HepG2 (cell line): Measurements from ENCODE around the gene ARHGEF12. TPM values are rescaled to one million over a fixed set of nuclear protein-coding genes. Genes with fewer than 3 reads are reported as not detected.
A peak's percentile ranks its signal among the peaks of the same experiment; 100 is the strongest.

Source experiments
- AKAP8 ChIP-seq: sonication (generic); formaldehyde crosslinking; IDR thresholded peaks from 2 replicates; pipeline ENCODE4 v1.5.1; 2020; ENCODE audit warnings: mild to moderate bottlenecking, missing genetic modification reagents
- ATF5 ChIP-seq: sonication (generic); formaldehyde crosslinking; IDR thresholded peaks from 2 replicates; pipeline ENCODE4 v1.4.0; 2020; ENCODE audit warnings: mild to moderate bottlenecking, low read depth, missing genetic modification reagents
- CREB3 ChIP-seq: sonication (generic); formaldehyde crosslinking; IDR thresholded peaks from 2 replicates; pipeline ENCODE4 v1.5.0; 2020; ENCODE audit warnings: missing genetic modification reagents
- FOXK1 ChIP-seq: sonication (generic); formaldehyde crosslinking; IDR thresholded peaks from 2 replicates; pipeline ENCODE4 v1.4.0; 2020; ENCODE audit warnings: low read depth, missing genetic modification reagents, borderline replicate concordance
- IKZF4 ChIP-seq: sonication (generic); formaldehyde crosslinking; IDR thresholded peaks from 2 replicates; pipeline ENCODE4 v1.5.1; 2020; ENCODE audit warnings: borderline replicate concordance, mild to moderate bottlenecking, low read depth, missing genetic modification reagents; ENCODE audit errors: not compliant biosample characterization
- PLRG1 ChIP-seq: fragments of 450-650 bp; conservative IDR thresholded peaks from 2 replicates; pipeline ENCODE4 v1.6.1; 2016
- PPARG ChIP-seq: conservative IDR thresholded peaks from 2 replicates; pipeline ENCODE4 v1.6.1; 2016; ENCODE audit warnings: missing biosample characterization, missing genetic modification reagents
- RAD21 ChIP-seq: fragments of 450-650 bp; formaldehyde crosslinking; IDR thresholded peaks from 2 replicates; pipeline ENCODE4 v1.5.0; 2020; ENCODE audit warnings: mild to moderate bottlenecking
- RBFOX2 ChIP-seq: fragments of 200-400 bp; formaldehyde crosslinking; IDR thresholded peaks from 2 replicates; pipeline ENCODE4 v1.6.1; 2017; ENCODE audit warnings: low read depth, mild to moderate bottlenecking, low read length
- RERE ChIP-seq: IDR thresholded peaks from 2 replicates; pipeline ENCODE4 v1.6.1; 2016; ENCODE audit warnings: low read depth, missing genetic modification reagents, missing compliant biosample characterization
- SIX4 ChIP-seq: sonication (generic); formaldehyde crosslinking; IDR thresholded peaks from 2 replicates; pipeline ENCODE4 v1.4.0; 2020; ENCODE audit warnings: missing genetic modification reagents
- SMYD3 ChIP-seq: sonication (generic); formaldehyde crosslinking; IDR thresholded peaks from 2 replicates; pipeline ENCODE4 v1.8.1; 2023; ENCODE audit warnings: mild to moderate bottlenecking, missing genetic modification reagents
- TOPORS ChIP-seq: sonication (generic); formaldehyde crosslinking; IDR thresholded peaks from 2 replicates; pipeline ENCODE4 v1.8.0; 2023; ENCODE audit warnings: mild to moderate bottlenecking, missing genetic modification reagents
- ZFP36 ChIP-seq: fragments of 150-350 bp; IDR thresholded peaks from 2 replicates; pipeline ENCODE4 v1.6.1; 2018; ENCODE audit warnings: borderline replicate concordance, low read length, low read depth; ENCODE audit not compliant: partially characterized antibody
- ZNF264 ChIP-seq: sonication (generic); formaldehyde crosslinking; IDR thresholded peaks from 2 replicates; pipeline ENCODE4 v1.4.0; 2020; ENCODE audit warnings: missing genetic modification reagents
- ZNF276 ChIP-seq: sonication (generic); formaldehyde crosslinking; IDR thresholded peaks from 2 replicates; pipeline ENCODE4 v1.4.0; 2020; ENCODE audit warnings: mild to moderate bottlenecking, low read depth, missing genetic modification reagents
- ZNF383 ChIP-seq: sonication (generic); formaldehyde crosslinking; IDR thresholded peaks from 2 replicates; pipeline ENCODE4 v1.4.0; 2020; ENCODE audit warnings: missing genetic modification reagents, mild to moderate bottlenecking, borderline replicate concordance
- ZNF430 ChIP-seq: sonication (generic); formaldehyde crosslinking; IDR thresholded peaks from 2 replicates; pipeline ENCODE4 v1.9.0; 2021; ENCODE audit warnings: mild to moderate bottlenecking, missing genetic modification reagents
- ZNF496 ChIP-seq: sonication (generic); formaldehyde crosslinking; IDR thresholded peaks from 2 replicates; pipeline ENCODE4 v1.8.1; 2023; ENCODE audit warnings: mild to moderate bottlenecking, moderate library complexity, missing genetic modification reagents; ENCODE audit not compliant: insufficient replicate concordance
- ZNF619 ChIP-seq: sonication (generic); formaldehyde crosslinking; IDR thresholded peaks from 2 replicates; pipeline ENCODE4 v1.4.0; 2020; ENCODE audit warnings: mild to moderate bottlenecking, missing genetic modification reagents
- ZNF629 ChIP-seq: sonication (generic); formaldehyde crosslinking; conservative IDR thresholded peaks from 2 replicates; pipeline ENCODE4 v1.5.0; 2020; ENCODE audit warnings: missing genetic modification reagents
- polyA plus RNA-seq, 8 experiments: library from polyadenylated mRNA; depleted of rRNA in 3 of 8; stranded (reverse) in 7 of 8; unstranded in 1 of 8; fragments of >200 nt; fragmentation: Illumina TruSeq in 4 of 8; extraction: Trizol in 4 of 8; gene quantifications; 2 replicates each; pipeline versions ENCODE4 v1.2.1 to v1.2.3, GENCODE V29; 2011 to 2016; ENCODE audit warnings: low read depth in 4 of 8, missing spikeins in 1 of 8, mixed read lengths in 1 of 8; ENCODE audit not compliant: insufficient read depth in 1 of 8
- total RNA-seq, 5 experiments: library from RNA; depleted of rRNA; stranded (reverse); fragments of >200 nt; fragmentation: Illumina TruSeq; extraction: Trizol; gene quantifications; 2 replicates each; pipeline ENCODE4 v1.2.3, GENCODE V29; 2016; ENCODE audit warnings: low read depth in 1 of 5

The ARHGEF12 gene
- total and polyA plus RNA-seq, 2 of the 13 experiments (the other 11 are each of a cell fraction or from before 2014, with no cell fraction given), result 17.9 to 54.4 TPM

GRCh38 chr11:120335908-120336640 is at the start of gene ARHGEF12 (continued):
- TF ChIP-seq CREB3 (CRISPR knock-in tag) (no peak), PLRG1 (no peak), FOXK1 (CRISPR knock-in tag) (peak; percentile 59; the same call in 1 of the 2 replicates), ZNF629 (no peak), SMYD3 (0 out of 2 replicates have a peak, but pooled peaks have one; percentile 46), ZFP36 (no peak), ATF5 (CRISPR knock-in tag) (no peak), IKZF4 (CRISPR knock-in tag) (no peak), ZNF264 (CRISPR knock-in tag) (0 out of 2 replicates have a peak, but pooled peaks have one; percentile 12), RERE (peak; percentile 22; the same call in 1 of the 2 replicates), ZNF619 (CRISPR knock-in tag) (no peak), ZNF496 (CRISPR knock-in tag) (no peak), AKAP8 (CRISPR knock-in tag) (no peak), TOPORS (CRISPR knock-in tag) (peak; percentile 85; the same call in 1 of the 2 replicates), RBFOX2 (peak; percentile 84), SIX4 (0 out of 2 replicates have a peak, but pooled peaks have one; percentile 21), PPARG (CRISPR knock-in tag) (no peak), RAD21 (CRISPR knock-in tag) (peak; percentile 59), ZNF430 (CRISPR knock-in tag) (peak; percentile 85), ZNF276 (CRISPR knock-in tag) (no peak; the same call in 1 of the 2 replicates), ZNF383 (no peak)
